Thyroid gland (tissue), 4 donors: ENCODE results near the gene CFAP300. TPM values are rescaled to one million over a fixed set of nuclear protein-coding genes. Genes with fewer than 3 reads are reported as not detected.

Experiments used
- DNase-seq, 2 donors: peaks; one replicate each; pipeline ENCODE4 v3.0.0-alpha.2; 2019
- H3K27ac ChIP-seq, 3 donors: fragments of 200-600 bp; sonication (generic); 1 replicate in 2 of 3; 2 replicates in 1 of 3; pipeline ENCODE4 v1.5.1; 2016 to 2019; ENCODE audit warnings: mild to moderate bottlenecking in 1 of 3, moderate library complexity in 1 of 3
- H3K27me3 ChIP-seq: fragments of 200-600 bp; sonication (generic); one replicate; pipeline ENCODE4 v1.5.1; 2019
- H3K36me3 ChIP-seq, 2 donors: fragments of 200-600 bp; sonication (generic); one replicate each; pipeline ENCODE4 v1.5.1; 2016 to 2019
- H3K4me1 ChIP-seq, 2 donors: fragments of 200-600 bp; sonication (generic); one replicate each; pipeline ENCODE4 v1.5.1; 2017 to 2019
- H3K4me3 ChIP-seq, 3 donors: fragments of 200-600 bp; sonication (generic); replicated peaks in 1 of 3; 1 replicate in 2 of 3; 2 replicates in 1 of 3; pipeline ENCODE4 v1.5.1; 2016; ENCODE audit warnings: mild to moderate bottlenecking in 1 of 3
- H3K9me3 ChIP-seq: fragments of 200-600 bp; sonication (generic); one replicate; pipeline ENCODE4 v1.5.1; 2017
- CTCF ChIP-seq, 6 experiments: fragments of 200-600 bp in 3 of 6; fragments of 450-650 bp in 3 of 6; sonication (generic) in 3 of 6; IDR thresholded peaks; one replicate each; pipeline ENCODE4 v1.5.1; 2016 to 2019; ENCODE audit warnings: antibody characterized with exemption in 6 of 6, mild to moderate bottlenecking in 2 of 6, inconsistent platforms in 1 of 6, moderate library complexity in 1 of 6
- POLR2A ChIP-seq, 2 donors: fragments of 450-650 bp; IDR thresholded peaks; one replicate each; pipeline ENCODE4 v1.6.1; 2017; ENCODE audit warnings: antibody characterized with exemption in 2 of 2, mild to moderate bottlenecking in 2 of 2, moderate library complexity in 1 of 2
- WGBS, 2 donors: methylation state at CpG; one replicate each; pipeline ENCODE4 v1.1.5; 2017; 5-methylcytosine and 5-hydroxymethylcytosine counted together
- intact Hi-C: fragments of 100-400 bp; cut with DNase I; formaldehyde crosslinking; loops from one replicate; pipeline ENCODE4 v1.15.1; 2023
- total RNA-seq, 4 donors: library from RNA; depleted of rRNA; stranded (reverse); fragments of >200 nt; gene quantifications; one replicate each; pipeline ENCODE4 v1.2.3, GENCODE V29; 2016

CFAP300 gene
- total RNA-seq, 4 donors from 2014 or later = 1.5 to 5.9 (median 1.6) TPM; not detected in 1

GRCh38 chr11:102014756-102015155 lies 32.5 kb upstream of the CFAP300 start:
- no peak for TF ChIP-seq POLR2A (IDR thresholded peaks at IDR 0.05)
- no peak for TF ChIP-seq CTCF (IDR thresholded peaks at IDR 0.05)
- intact Hi-C loops = no loop called here

GRCh38 chr11:102017026-102017425 lies 30.2 kb upstream of the CFAP300 start:
- Histone ChIP-seq H3K27me3 (no peaks in the 10 kb centered on the region), H3K4me1 (no peaks in the 10 kb centered on the region), H3K36me3 (no peaks in the 10 kb centered on the region), H3K9me3 (no peaks in the 10 kb centered on the region), H3K27ac (no peak overlapping the region), H3K4me3 (no peak overlapping the region)
- intact Hi-C loops = no loop called here
- WGBS, 2 donors = 57 to 74% methylated on average over 3 of the region's 3 CpGs
- TF ChIP-seq CTCF (IDR thresholded peaks at IDR 0.05) (no peak), POLR2A (IDR thresholded peaks at IDR 0.05) (no peak)
- DNase-seq = no peak

More at GRCh38 chr11:102014756-102015155, 32.5 kb upstream of the CFAP300 start:
- Histone ChIP-seq H3K27me3 (no peaks in the 10 kb centered on the region), H3K27ac (no peak overlapping the region), H3K36me3 (no peaks in the 10 kb centered on the region), H3K4me1 (peaks cover 0 to 12% of the 10 kb centered on the region in 2 donors), H3K4me3 (no peak overlapping the region), H3K9me3 (no peaks in the 10 kb centered on the region)
- WGBS, 2 donors = 61 to 70% methylated on average over 5 of the region's 5 CpGs
- no peak for DNase-seq

GRCh38 chr11:102026217-102026616 lies 21.0 kb upstream of the CFAP300 start:
- intact Hi-C loops = no loop called here
- WGBS, 2 donors = 23% methylated on average over 4 of the region's 4 CpGs
- no peak for DNase-seq
- H3K36me3 ChIP-seq = no peaks in the 10 kb centered on the region
- no peaks in the 10 kb centered on the region for H3K9me3 ChIP-seq
- no peaks in the 10 kb centered on the region for H3K4me1 ChIP-seq
- TF ChIP-seq CTCF (IDR thresholded peaks at IDR 0.05) = no peak
- no peak overlapping the region for H3K27ac ChIP-seq
- H3K4me3 ChIP-seq = no peak overlapping the region
- no peaks in the 10 kb centered on the region for H3K27me3 ChIP-seq

GRCh38 chr11:102026959-102027358 lies 20.3 kb upstream of the CFAP300 start:
- no peaks in the 10 kb centered on the region for H3K36me3 ChIP-seq
- H3K9me3 ChIP-seq = no peaks in the 10 kb centered on the region
- intact Hi-C loops = no loop called here
- WGBS, 2 donors = 40 to 47% methylated on average over 2 of the region's 2 CpGs
- no peak overlapping the region for H3K4me3 ChIP-seq
- TF ChIP-seq POLR2A (IDR thresholded peaks at IDR 0.05) (no peak), CTCF (IDR thresholded peaks at IDR 0.05) (no peak)
- H3K4me1 ChIP-seq = no peaks in the 10 kb centered on the region
- H3K27me3 ChIP-seq = no peaks in the 10 kb centered on the region
- no peak overlapping the region for H3K27ac ChIP-seq
- DNase-seq = no peak

GRCh38 chr11:102036757-102037156 lies 10.5 kb upstream of the CFAP300 start:
- Histone ChIP-seq H3K27me3 (no peaks in the 10 kb centered on the region), H3K4me3 (no peak overlapping the region), H3K27ac (no peak overlapping the region), H3K4me1 (no peaks in the 10 kb centered on the region), H3K36me3 (no peaks in the 10 kb centered on the region), H3K9me3 (no peaks in the 10 kb centered on the region)
- 77 to 80% methylated on average over 1 of the region's 1 CpG for WGBS, 2 donors
- intact Hi-C loops = no loop called here
- no peak for TF ChIP-seq CTCF (IDR thresholded peaks at IDR 0.05)
- no peak for TF ChIP-seq POLR2A (IDR thresholded peaks at IDR 0.05)
- DNase-seq = no peak
